Endothelial cell of umbilical vein (primary cell): Measurements from ENCODE around the gene KLHL25. TPM values are rescaled to one million over a fixed set of nuclear protein-coding genes. Genes with fewer than 3 reads are reported as not detected.
A peak's percentile ranks its signal among the peaks of the same experiment; 100 is the strongest.
"Not testable (repeated sequence)": the region's sequence is repeated elsewhere in the genome, so short reads cannot be mapped to it uniquely, and the experiment has no call there.

Experiments used
- BruUV-seq: library from RNA; stranded (reverse); fragments of 400-500 nt; replicated peaks from 2 replicates; lab custom pipeline; 2021; lab: Mats Ljungman, UMichigan
- CTCF ChIA-PET: fragments of 300-600, 350-600 bp; sonication (Branson Sonifier 250); formaldehyde crosslinking; loops from one replicate; lab custom pipeline; 2021; ENCODE audit warnings: antibody characterized with exemption, inconsistent platforms; lab: Charles Lee
- POLR2A ChIA-PET: fragments of 300-600, 350-600 bp; sonication (Branson Sonifier 250); formaldehyde crosslinking; loops from one replicate; lab custom pipeline; 2021; ENCODE audit warnings: antibody characterized with exemption, inconsistent platforms; lab: Charles Lee
- DNase-seq: peaks from one replicate; pipeline ENCODE4 v3.0.0-alpha.2; 2011; ENCODE audit warnings: low read depth, low spot score
- FAIRE-seq: peaks from 2 replicates; lab custom pipeline; 2011; peaks lifted over from hg19 to GRCh38; lab: Jason Lieb, UNC
- H2AFZ ChIP-seq: 2 replicates; pipeline ENCODE4 v1.6.0; 2012; ENCODE audit warnings: low read depth, low read length, control low read depth, inconsistent platforms
- H3K27ac ChIP-seq: 2 replicates; pipeline ENCODE4 v1.5.1; 2011; ENCODE audit warnings: low read depth, mild to moderate bottlenecking, control low read depth, low read length, moderate library complexity; ENCODE audit not compliant: insufficient read depth
- H3K27me3 ChIP-seq, 2 experiments: 2 replicates each; pipeline versions ENCODE4 v1.6.0 to v1.6.1; 2011; ENCODE audit warnings: low read length in 2 of 2, mixed read lengths in 1 of 2; ENCODE audit not compliant: control insufficient read depth in 2 of 2, insufficient read depth in 2 of 2
- H3K36me3 ChIP-seq, 2 experiments: 2 replicates in 1 of 2; 3 replicates in 1 of 2; pipeline ENCODE4 v1.5.1; 2011; ENCODE audit warnings: low read length in 2 of 2, mild to moderate bottlenecking in 1 of 2, moderate library complexity in 1 of 2; ENCODE audit not compliant: control insufficient read depth in 2 of 2, insufficient read depth in 2 of 2; ENCODE audit errors: extremely low read depth in 1 of 2
- H3K4me1 ChIP-seq: 3 replicates; pipeline ENCODE4 v1.5.1; 2011; ENCODE audit warnings: mild to moderate bottlenecking, low read length; ENCODE audit not compliant: control insufficient read depth, insufficient read depth; ENCODE audit errors: extremely low read depth
- H3K4me2 ChIP-seq: 2 replicates; pipeline ENCODE4 v1.6.1; 2011; ENCODE audit warnings: low read length, control low read depth, mixed read lengths; ENCODE audit not compliant: insufficient read depth
- H3K4me3 ChIP-seq, 3 experiments: fragments of 200-600 bp in 1 of 3; sonication (generic), shearing (Covaris generic) in 1 of 3; replicated peaks in 1 of 3; 2 replicates each; pipeline ENCODE4 v1.5.1; 2011 to 2016; ENCODE audit warnings: control low read depth in 3 of 3, low read length in 3 of 3, mild to moderate bottlenecking in 2 of 3, inconsistent platforms in 1 of 3, low read depth in 1 of 3, moderate library complexity in 1 of 3; ENCODE audit not compliant: insufficient read depth in 1 of 3
- H3K79me2 ChIP-seq: 2 replicates; pipeline ENCODE4 v1.6.0; 2012; ENCODE audit warnings: low read length, inconsistent platforms; ENCODE audit not compliant: control insufficient read depth, insufficient read depth
- H3K9ac ChIP-seq: replicated peaks from 2 replicates; pipeline ENCODE3; 2011; ENCODE audit warnings: low read length, control low read depth; ENCODE audit not compliant: insufficient read depth; ENCODE audit errors: extremely low read depth
- H3K9me1 ChIP-seq: replicated peaks from 3 replicates; pipeline ENCODE4 v1.6.0; 2011; ENCODE audit warnings: mild to moderate bottlenecking, low read length; ENCODE audit not compliant: control insufficient read depth, insufficient read depth; ENCODE audit errors: extremely low read depth
- H3K9me3 ChIP-seq: replicated peaks from 2 replicates; pipeline ENCODE4 v1.5.1; 2012; ENCODE audit warnings: low read length, inconsistent platforms; ENCODE audit not compliant: control insufficient read depth, insufficient read depth
- H4K20me1 ChIP-seq: replicated peaks from 2 replicates; pipeline ENCODE3; 2011; ENCODE audit warnings: mild to moderate bottlenecking, low read length; ENCODE audit not compliant: control insufficient read depth, insufficient read depth; ENCODE audit errors: extremely low read depth
- EZH2 ChIP-seq: IDR thresholded peaks from 2 replicates; pipeline ENCODE4 v1.6.1; 2012; ENCODE audit warnings: borderline replicate concordance, low read depth, mild to moderate bottlenecking, moderate library complexity, low read length, inconsistent platforms; ENCODE audit not compliant: severe bottlenecking
- GATA2 ChIP-seq: IDR thresholded peaks from 2 replicates; pipeline ENCODE4 v1.7.0; 2011; ENCODE audit warnings: low read depth, mild to moderate bottlenecking, moderate library complexity, mixed read lengths, low read length; ENCODE audit not compliant: insufficient read length, insufficient read depth
- JUN ChIP-seq: IDR thresholded peaks from 2 replicates; pipeline ENCODE4 v1.6.1; 2011; ENCODE audit warnings: borderline replicate concordance, low read depth; ENCODE audit not compliant: insufficient read length, insufficient read depth
- MYC ChIP-seq: IDR thresholded peaks from one replicate; pipeline ENCODE4 v1.6.1; 2011; ENCODE audit warnings: mild to moderate bottlenecking, low read depth, low read length
- POLR2A ChIP-seq: IDR thresholded peaks from 2 replicates; pipeline ENCODE4 v1.6.1; 2012; ENCODE audit warnings: low read depth, mild to moderate bottlenecking, control low read depth, low read length
- dilution Hi-C: fragments of 300-500 bp; cut with MboI; formaldehyde crosslinking; loops from one replicate; pipeline ENCODE4 v1.15.0; 2019; ENCODE audit warnings: low sequenced_read_pairs; ENCODE audit not compliant: extremely low pct_ligation_motif_present
- intact Hi-C: fragments of 100-400 bp; cut with micrococcal nuclease; formaldehyde crosslinking; loops from one replicate; pipeline ENCODE4 v1.10.0; 2022
- polyA plus RNA-seq, 4 experiments: library from polyadenylated mRNA; depleted of rRNA in 3 of 4; stranded (reverse) in 3 of 4; unstranded in 1 of 4; fragments of >200 nt; gene quantifications; 2 replicates each; pipeline versions ENCODE4 v1.2.1 to v1.2.3, GENCODE V29; 2011 to 2012; ENCODE audit warnings: missing spikeins in 1 of 4
- total RNA-seq: library from RNA; stranded (reverse); gene quantifications from 2 replicates; pipeline ENCODE4 v1.2.3, GENCODE V29; 2021
- TF ChIP-seq, protein P1 (sequence below), 2 donors: IDR thresholded peaks; 1 replicate in 1 of 2; 2 replicates in 1 of 2; pipeline ENCODE4 v1.5.1; 2011; ENCODE audit warnings: low read length in 2 of 2, mild to moderate bottlenecking in 2 of 2, moderate library complexity in 2 of 2, control low read depth in 1 of 2, inconsistent platforms in 1 of 2, low read depth in 1 of 2; ENCODE audit not compliant: insufficient read depth in 1 of 2; ENCODE audit errors: extremely low read depth in 1 of 2
- TF ChIP-seq, protein P2 (sequence below): IDR thresholded peaks from 2 replicates; pipeline ENCODE4 v1.6.1; 2011; ENCODE audit not compliant: insufficient read depth, insufficient read length

KLHL25 gene
- total and polyA plus RNA-seq, 2 donors (not counting 3 experiments of a cell fraction or from before 2014, with no cell fraction given), result 5.4 to 6.4 TPM

DNA sequence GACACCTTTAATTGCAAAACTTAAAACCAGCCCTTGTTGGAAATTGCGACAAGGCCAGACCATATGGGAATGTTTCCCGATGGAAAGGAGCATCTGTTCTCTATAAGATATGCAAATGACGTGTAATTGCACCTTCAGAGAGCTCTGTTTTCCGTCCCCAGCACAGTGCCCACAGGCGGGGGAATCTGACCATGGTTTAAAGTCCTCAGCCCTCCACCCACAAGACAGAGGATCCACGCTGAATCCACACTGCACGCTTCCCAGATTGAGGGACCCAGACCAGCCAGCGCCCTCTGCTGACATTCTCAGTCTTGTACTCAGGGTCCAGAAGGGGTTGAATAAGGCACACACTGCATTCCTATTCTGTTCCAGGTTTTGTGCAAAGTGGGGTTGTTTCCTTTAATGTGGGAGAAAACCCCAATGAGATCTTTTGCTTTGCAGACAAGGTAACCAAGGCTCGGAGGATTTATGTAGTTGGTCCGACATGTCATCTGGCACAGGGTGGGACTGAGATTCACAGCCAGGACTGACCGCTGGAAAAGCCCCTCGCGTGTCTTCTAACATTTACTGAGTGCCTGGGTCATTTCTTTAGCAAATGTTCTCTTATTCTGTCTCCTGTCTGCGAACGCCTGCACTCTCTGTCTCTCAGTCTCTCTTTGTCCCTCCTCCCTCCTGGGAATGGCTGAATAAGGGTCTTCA is 36.8 kb upstream of the KLHL25 start:
- FAIRE-seq, result peak; percentile 79
- BruUV-seq, result no TSS peak

DNA sequence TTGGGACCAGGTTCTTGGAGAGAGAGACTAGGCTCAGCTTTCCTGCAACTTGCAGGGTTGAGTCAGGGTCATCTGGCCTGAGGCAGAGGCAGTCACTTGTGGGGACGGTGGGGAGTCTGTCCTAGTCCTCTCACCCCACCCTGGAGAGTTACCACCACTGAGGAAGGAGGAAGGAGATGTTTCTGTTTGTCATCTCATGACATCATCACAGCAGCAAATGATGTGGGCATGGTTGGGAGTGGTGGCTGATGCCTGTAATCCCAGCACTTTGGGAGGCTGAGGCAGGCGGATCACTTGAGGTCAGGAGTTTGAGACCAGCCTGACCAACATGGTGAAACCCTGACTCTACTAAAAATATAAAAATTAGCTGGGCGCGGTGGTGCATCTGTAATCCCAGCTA is 35.0 kb upstream of the KLHL25 start:
- H3K9me3 ChIP-seq, H3K4me1 ChIP-seq, POLR2A ChIA-PET, H3K9ac ChIP-seq, H3K4me2 ChIP-seq, DNase-seq, H3K36me3 ChIP-seq, H4K20me1 ChIP-seq, H3K9me1 ChIP-seq, H2AFZ ChIP-seq, dilution Hi-C loops, H3K27ac ChIP-seq, BruUV-seq, FAIRE-seq, H3K4me3 ChIP-seq, H3K27me3 ChIP-seq, H3K79me2 ChIP-seq: not testable (repeated sequence)
- CTCF ChIA-PET, result interaction anchor here (0.7 to 4.1 kb wide), 3 partner anchors 12 to 101 kb away, joined by 3 to 37 read pairs (median 5); no protein-coding TSS in a partner anchor
- intact Hi-C loops, result loop anchor here (2.0 kb wide), 2 partner anchors 35 to 533 kb away; partner anchors contain the start of gene KLHL25

More for the DNA sequence above, 36.8 kb upstream of the KLHL25 start:
- H3K9ac ChIP-seq, result no peak overlapping the region
- H3K79me2 ChIP-seq, result no peaks in the 10 kb centered on the region
- DNase-seq, result peak; percentile 49
- no peaks in the 10 kb centered on the region for H3K4me1 ChIP-seq
- dilution Hi-C loops (no loop called here), intact Hi-C loops (loop anchor here (1.0 to 2.0 kb wide), 4 partner anchors 37 to 535 kb away; partner anchors contain the start of gene KLHL25)
- H3K4me2 ChIP-seq, result no peak overlapping the region
- peaks cover 4 to 5% of the 10 kb centered on the region in 2 experiments for H3K27me3 ChIP-seq
- no peak overlapping the region for H3K4me3 ChIP-seq
- no peak overlapping the region for H2AFZ ChIP-seq
- ChIA-PET CTCF (interaction anchor here (1.1 to 4.1 kb wide), 6 partner anchors 52 to 103 kb away, joined by 3 to 37 read pairs (median 4); no protein-coding TSS in a partner anchor), POLR2A (no interaction called here)
- H3K27ac ChIP-seq, result no peak overlapping the region
- no peaks in the 10 kb centered on the region for H3K9me3 ChIP-seq
- H3K36me3 ChIP-seq, result no peaks in the 10 kb centered on the region
- no peaks in the 10 kb centered on the region for H3K9me1 ChIP-seq
- H4K20me1 ChIP-seq, result no peaks in the 10 kb centered on the region
- TF ChIP-seq EZH2, result no peak
- TF ChIP-seq JUN, result no peak
- TF ChIP-seq MYC, result no peak
- TF ChIP-seq, protein P1, sequence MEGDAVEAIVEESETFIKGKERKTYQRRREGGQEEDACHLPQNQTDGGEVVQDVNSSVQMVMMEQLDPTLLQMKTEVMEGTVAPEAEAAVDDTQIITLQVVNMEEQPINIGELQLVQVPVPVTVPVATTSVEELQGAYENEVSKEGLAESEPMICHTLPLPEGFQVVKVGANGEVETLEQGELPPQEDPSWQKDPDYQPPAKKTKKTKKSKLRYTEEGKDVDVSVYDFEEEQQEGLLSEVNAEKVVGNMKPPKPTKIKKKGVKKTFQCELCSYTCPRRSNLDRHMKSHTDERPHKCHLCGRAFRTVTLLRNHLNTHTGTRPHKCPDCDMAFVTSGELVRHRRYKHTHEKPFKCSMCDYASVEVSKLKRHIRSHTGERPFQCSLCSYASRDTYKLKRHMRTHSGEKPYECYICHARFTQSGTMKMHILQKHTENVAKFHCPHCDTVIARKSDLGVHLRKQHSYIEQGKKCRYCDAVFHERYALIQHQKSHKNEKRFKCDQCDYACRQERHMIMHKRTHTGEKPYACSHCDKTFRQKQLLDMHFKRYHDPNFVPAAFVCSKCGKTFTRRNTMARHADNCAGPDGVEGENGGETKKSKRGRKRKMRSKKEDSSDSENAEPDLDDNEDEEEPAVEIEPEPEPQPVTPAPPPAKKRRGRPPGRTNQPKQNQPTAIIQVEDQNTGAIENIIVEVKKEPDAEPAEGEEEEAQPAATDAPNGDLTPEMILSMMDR (IDR thresholded peaks at IDR 0.05; ENCODE audit: extremely low read depth in 1 of 2, insufficient read depth in 1 of 2, low read depth in 1 of 2, low read length in 2 of 2), result peak; percentile 50 to 73
- TF ChIP-seq POLR2A, result no peak
- TF ChIP-seq, protein P2, sequence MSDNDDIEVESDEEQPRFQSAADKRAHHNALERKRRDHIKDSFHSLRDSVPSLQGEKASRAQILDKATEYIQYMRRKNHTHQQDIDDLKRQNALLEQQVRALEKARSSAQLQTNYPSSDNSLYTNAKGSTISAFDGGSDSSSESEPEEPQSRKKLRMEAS, result no peak
- no peak for TF ChIP-seq GATA2
